A549 (cell line): ENCODE measurements around the gene CMTM5. TPM values are rescaled to one million over a fixed set of nuclear protein-coding genes. Genes with fewer than 3 reads are reported as not detected.
"Not testable (repeated sequence)": the region's sequence is repeated elsewhere in the genome, so short reads cannot be mapped to it uniquely, and the experiment has no call there.

Experiments used
- ATAC-seq, 2 experiments: fragments of 200-7000 bp in 1 of 2; fragments of >200 bp in 1 of 2; cut with Nextera tagmentation in 1 of 2; cut with Tn5 transposase in 1 of 2; 3 replicates each; pipeline versions ENCODE4 v1.8.0 to v1.9.1; 2018 to 2020; ENCODE audit warnings: mild to moderate bottlenecking in 1 of 2, moderate library complexity in 1 of 2
- CTCF ChIA-PET: fragments of 300-600 bp; sonication (Branson Sonifier 250); formaldehyde crosslinking; extraction: SDS; loops from one replicate; lab custom pipeline; 2021; ENCODE audit warnings: antibody characterized with exemption, inconsistent platforms; lab: Yijun Ruan, JAX
- POLR2A ChIA-PET: fragments of 350-600 bp; formaldehyde crosslinking; extraction: SDS; loops from one replicate; lab custom pipeline; 2021; ENCODE audit warnings: antibody characterized with exemption, inconsistent platforms; lab: Yijun Ruan, JAX
- DNase-seq, 2 experiments: peaks; one replicate each; pipeline versions ENCODE4 v3.0.0 to v3.0.0-alpha.2; 2011 to 2016; ENCODE audit warnings: low read depth in 1 of 2, low spot score in 1 of 2
- FAIRE-seq: peaks from 2 replicates; lab custom pipeline; 2011; peaks lifted over from hg19 to GRCh38; lab: Jason Lieb, UNC
- H3K27ac ChIP-seq, 2 experiments: fragments of >200 bp; sonication (Bioruptor Twin); formaldehyde crosslinking; 3 replicates each; pipeline ENCODE4 v1.5.1; 2016 to 2017
- H3K4me1 ChIP-seq: fragments of >200 bp; sonication (Bioruptor Twin); formaldehyde crosslinking; 3 replicates; pipeline ENCODE4 v1.6.1; 2016
- H3K4me2 ChIP-seq: fragments of >200 bp; sonication (Bioruptor Twin); formaldehyde crosslinking; 3 replicates; pipeline ENCODE4 v1.6.1; 2016
- H3K4me3 ChIP-seq: fragments of >200 bp; sonication (Bioruptor Twin); formaldehyde crosslinking; 3 replicates; pipeline ENCODE4 v1.5.1; 2016
- H3K9me3 ChIP-seq: fragments of >200 bp; sonication (Bioruptor Twin); formaldehyde crosslinking; 3 replicates; pipeline ENCODE4 v1.6.1; 2016
- EHMT2 ChIP-seq: fragments of 200-600 bp; sonication (generic); IDR thresholded peaks from 2 replicates; pipeline ENCODE4 v1.6.1; 2016; ENCODE audit warnings: antibody characterized with exemption, low read depth, mild to moderate bottlenecking, moderate library complexity
- FOSL2 ChIP-seq, 2 experiments: fragments of 450-650 bp in 1 of 2; fragments of >200 bp in 1 of 2; sonication (Bioruptor Twin) in 1 of 2; formaldehyde crosslinking; IDR thresholded peaks; 2 replicates each; pipeline versions ENCODE4 v1.5.0 to v1.6.1; 2016 to 2020; ENCODE audit warnings: mild to moderate bottlenecking in 1 of 2, moderate library complexity in 1 of 2
- HOXA7 ChIP-seq: fragments of 250-450 bp; sonication (Bioruptor Pico); IDR thresholded peaks from 2 replicates; pipeline ENCODE4 v1.5.0; 2020; ENCODE audit warnings: mild to moderate bottlenecking, moderate library complexity
- HOXB13 ChIP-seq: fragments of 250-450 bp; sonication (Bioruptor Pico); IDR thresholded peaks from 2 replicates; pipeline ENCODE4 v1.5.0; 2020; ENCODE audit warnings: low read depth, mild to moderate bottlenecking, moderate library complexity
- JUN ChIP-seq, 2 experiments: fragments of >200 bp; sonication (Bioruptor Twin); formaldehyde crosslinking; IDR thresholded peaks; 2 replicates in 1 of 2; 3 replicates in 1 of 2; pipeline ENCODE4 v1.6.1; 2016 to 2017
- NFE2L2 ChIP-seq: fragments of 150-350 bp; conservative IDR thresholded peaks from 2 replicates; pipeline ENCODE4 v1.6.1; 2014; ENCODE audit warnings: low read length
- RARB ChIP-seq: fragments of 250-450 bp; sonication (Bioruptor Pico); IDR thresholded peaks from 2 replicates; pipeline ENCODE4 v1.8.0; 2021; ENCODE audit warnings: mild to moderate bottlenecking, moderate library complexity
- SMC3 ChIP-seq: fragments of >200 bp; sonication (Bioruptor Twin); formaldehyde crosslinking; IDR thresholded peaks from 3 replicates; pipeline ENCODE4 v1.6.1; 2018; ENCODE audit warnings: inconsistent platforms
- ZFP36 ChIP-seq: fragments of 450-650 bp; IDR thresholded peaks from 2 replicates; pipeline ENCODE4 v1.6.1; 2014; ENCODE audit warnings: borderline replicate concordance; ENCODE audit not compliant: partially characterized antibody
- WGBS: methylation state at CpG from one replicate; pipeline ENCODE4 v1.1.6; 2017; ENCODE audit errors: missing lambda C conversion rate; 5-methylcytosine and 5-hydroxymethylcytosine counted together
- polyA plus RNA-seq, 4 experiments: library from polyadenylated mRNA; depleted of rRNA in 3 of 4; stranded (reverse); fragments of >200 nt; fragmentation: RNase III in 1 of 4; extraction: RNeasy Plus Mini Kit Qiagen cat#74134 plus additional on column Dnase treatment in 1 of 4; gene quantifications; 2 replicates in 3 of 4; 3 replicates in 1 of 4; pipeline ENCODE4 v1.2.3, GENCODE V29; 2011 to 2017
- small RNA-seq, 6 experiments: library from RNA; depleted of rRNA; stranded (forward); fragments of <200 nt; gene quantifications; one replicate each; pipeline ENCODE3, GENCODE V24; 2012
- TF ChIP-seq, protein P1 (sequence below): IDR thresholded peaks from 2 replicates; pipeline ENCODE4 v1.6.1; 2012
- TF ChIP-seq, protein P2 (sequence below): IDR thresholded peaks from 2 replicates; pipeline ENCODE4 v1.6.1; 2012; ENCODE audit warnings: low read depth, borderline replicate concordance

CMTM5 gene
- polyA plus RNA-seq, 2 of the 4 experiments (the other 2 are of a cell fraction): not detected

DNA sequence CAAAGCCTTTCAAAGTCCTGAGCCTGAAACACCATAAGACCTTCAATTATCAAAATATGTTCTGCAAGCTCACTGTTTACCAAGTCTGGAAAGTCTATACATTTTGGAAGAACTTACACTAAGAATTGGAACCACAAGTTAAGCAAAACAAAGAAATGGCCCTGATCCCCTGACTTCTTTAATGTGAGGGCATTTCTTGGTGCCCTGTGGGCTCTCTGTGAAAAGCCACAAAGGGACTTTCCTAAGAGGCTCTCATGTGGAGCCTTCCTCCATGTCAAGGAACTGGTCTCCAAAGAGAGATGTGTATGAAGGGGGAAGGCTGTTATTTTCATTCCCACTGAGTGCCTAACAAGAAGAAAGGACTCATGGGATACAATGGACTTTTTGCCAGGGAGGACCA, 44.7 kb downstream of the CMTM5 start (continued):
- TF ChIP-seq, protein P1, sequence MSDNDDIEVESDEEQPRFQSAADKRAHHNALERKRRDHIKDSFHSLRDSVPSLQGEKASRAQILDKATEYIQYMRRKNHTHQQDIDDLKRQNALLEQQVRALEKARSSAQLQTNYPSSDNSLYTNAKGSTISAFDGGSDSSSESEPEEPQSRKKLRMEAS: no peak

DNA sequence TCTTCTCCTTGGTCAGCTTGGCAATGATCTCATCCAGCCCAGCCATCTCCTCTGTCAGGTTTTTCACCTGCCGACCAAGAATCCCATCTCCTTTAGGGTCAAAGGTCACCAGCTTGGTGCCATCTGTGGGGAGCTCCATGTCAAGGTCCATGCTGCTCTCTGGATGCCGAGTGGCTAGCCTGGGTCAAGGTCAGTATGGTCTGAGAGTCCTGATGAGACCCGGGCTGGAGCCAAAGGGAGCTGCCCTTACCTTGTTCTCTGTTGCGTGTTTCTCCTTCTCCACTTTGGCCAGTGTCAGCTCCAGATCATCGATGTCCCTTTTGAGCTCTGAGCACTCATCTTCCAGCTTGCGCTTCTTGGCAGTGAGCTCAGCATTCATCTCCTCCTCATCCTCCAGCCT, 46.8 kb downstream of the CMTM5 start:
- CTCF ChIA-PET: interaction anchor here (0.9 to 1.1 kb wide), 2 partner anchors 33 to 54 kb away, joined by 3 read pairs; no protein-coding TSS in a partner anchor

DNA sequence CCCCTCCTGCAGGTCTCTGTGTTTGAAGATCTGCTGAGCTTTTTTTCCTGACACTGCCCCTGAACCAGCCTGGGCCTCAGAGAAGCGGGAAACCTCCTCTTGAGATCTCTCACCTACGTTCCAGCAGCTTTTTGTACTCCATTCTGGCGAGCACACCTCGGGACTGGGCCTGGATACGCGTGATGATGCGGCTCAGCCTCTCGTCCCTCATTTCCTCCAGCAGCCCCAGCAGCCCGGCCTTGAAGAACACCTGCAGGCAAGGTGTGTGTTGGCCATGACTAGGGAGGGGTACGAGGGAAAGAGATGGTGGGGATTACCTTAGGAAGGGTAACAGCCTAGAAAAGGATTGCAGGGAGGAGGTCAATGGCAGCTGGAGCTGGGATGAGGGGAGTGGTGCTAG, 48.3 kb downstream of the CMTM5 start:
- no peaks in the 10 kb centered on the region for H3K4me1 ChIP-seq
- ChIA-PET POLR2A (no interaction called here), CTCF (interaction anchor here (2.0 to 2.2 kb wide), 2 partner anchors 42 to 45 kb away, joined by 5 to 9 read pairs; no protein-coding TSS in a partner anchor)
- no peak overlapping the region for H3K27ac ChIP-seq
- 17% methylated on average over 9 of the region's 10 CpGs for WGBS
- no peak for FAIRE-seq
- no peaks in the 10 kb centered on the region for H3K9me3 ChIP-seq
- ATAC-seq: no peak
- TF ChIP-seq FOSL2 (IDR thresholded peaks at IDR 0.05): no peak
- no peak for TF ChIP-seq FOSL2 (CRISPR knock-in tag; IDR thresholded peaks at IDR 0.05)
- TF ChIP-seq SMC3: no peak
- TF ChIP-seq ZFP36: no peak
- no peak for TF ChIP-seq EHMT2
- no peak overlapping the region for H3K4me2 ChIP-seq
- no peak overlapping the region for H3K4me3 ChIP-seq
- DNase-seq: no peak

More for the DNA sequence above, 46.8 kb downstream of the CMTM5 start:
- 52% methylated on average over 6 of the region's 6 CpGs for WGBS
- no peak for FAIRE-seq
- Histone ChIP-seq H3K9me3 (no peaks in the 10 kb centered on the region), H3K27ac (no peak overlapping the region), H3K4me2 (no peak overlapping the region), H3K4me3 (no peak overlapping the region), H3K4me1 (no peaks in the 10 kb centered on the region)
- TF ChIP-seq HOXA7 (no peak), HOXB13 (no peak), EHMT2 (no peak)
- no peak for ATAC-seq
- DNase-seq: no peak
- POLR2A ChIA-PET: no interaction called here

DNA sequence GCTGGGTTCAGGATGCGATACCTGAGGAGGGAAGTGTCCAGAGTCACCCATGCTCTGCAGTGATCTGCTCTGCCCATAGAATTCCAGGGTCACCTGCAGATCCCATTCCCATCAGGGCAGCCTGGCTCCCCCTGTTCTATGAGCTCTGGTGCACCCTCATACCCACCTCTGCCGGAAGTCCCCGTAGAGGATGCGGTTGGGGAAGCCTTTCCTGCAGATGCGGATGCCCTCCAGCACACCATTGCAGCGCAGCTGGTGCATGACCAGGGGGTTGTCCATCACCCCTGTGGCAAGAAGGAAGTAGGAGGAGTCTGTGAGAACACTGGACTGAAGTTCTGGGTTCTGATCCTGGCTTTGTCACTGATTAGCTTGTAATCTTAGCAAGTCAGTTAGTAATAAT, 49.0 kb downstream of the CMTM5 start:
- H3K4me1 ChIP-seq, ATAC-seq, H3K4me3 ChIP-seq, H3K9me3 ChIP-seq, POLR2A ChIA-PET, H3K27ac ChIP-seq, FAIRE-seq, H3K4me2 ChIP-seq, DNase-seq: not testable (repeated sequence)
- WGBS: 68% methylated on average over 6 of the region's 6 CpGs
- CTCF ChIA-PET: interaction anchor here (2.0 to 2.2 kb wide), 2 partner anchors 43 to 46 kb away, joined by 5 to 9 read pairs; no protein-coding TSS in a partner anchor

DNA sequence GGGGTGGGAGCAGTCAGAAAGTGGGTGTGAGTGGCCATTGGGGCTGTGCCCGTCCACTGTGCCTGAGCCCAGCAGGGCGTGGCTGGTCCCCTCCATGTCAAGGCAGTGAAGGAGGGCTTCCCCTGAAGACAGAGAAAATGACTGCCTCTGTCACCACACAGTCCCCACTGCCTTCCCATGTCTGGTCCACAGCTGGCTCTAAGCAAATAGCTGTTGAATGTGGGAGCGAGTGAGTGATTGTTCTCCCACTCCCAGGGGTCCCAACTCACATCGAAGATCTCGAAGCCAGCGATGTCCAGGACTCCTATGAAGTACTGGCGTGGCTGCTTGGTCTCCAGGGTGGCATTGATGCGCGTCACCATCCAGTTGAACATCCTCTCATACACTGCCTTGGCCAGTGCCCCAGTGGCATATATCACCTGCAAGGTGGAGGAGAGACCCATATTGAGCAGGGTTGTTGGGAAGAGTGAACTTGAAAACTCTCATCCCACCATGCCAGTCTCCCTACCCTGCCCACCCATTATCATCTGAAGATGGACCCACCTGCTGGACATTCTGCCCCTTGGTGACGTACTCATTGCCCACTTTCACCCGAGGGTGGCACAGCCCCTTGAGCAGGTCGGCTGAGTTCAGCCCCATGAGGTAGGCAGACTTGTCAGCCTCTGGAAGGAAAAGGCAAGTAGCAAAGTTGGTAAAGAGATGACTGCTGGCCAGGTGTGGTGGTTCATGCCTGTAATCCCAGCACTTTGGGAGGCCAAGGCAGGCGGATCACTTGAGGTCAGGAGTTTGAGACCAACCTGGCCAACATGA, 52.0 kb downstream of the CMTM5 start:
- CTCF ChIA-PET: interaction anchor here (1.2 to 1.5 kb wide), 2 partner anchors 14 to 131 kb away, joined by 3 to 4 read pairs; no protein-coding TSS in a partner anchor

More for the DNA sequence above, 52.0 kb downstream of the CMTM5 start:
- WGBS: 26% methylated on average over 13 of the region's 13 CpGs
- H3K4me1 ChIP-seq: no peaks in the 10 kb centered on the region
- no peak overlapping the region for H3K4me3 ChIP-seq
- TF ChIP-seq, protein P1: no peak
- TF ChIP-seq, protein P2, sequence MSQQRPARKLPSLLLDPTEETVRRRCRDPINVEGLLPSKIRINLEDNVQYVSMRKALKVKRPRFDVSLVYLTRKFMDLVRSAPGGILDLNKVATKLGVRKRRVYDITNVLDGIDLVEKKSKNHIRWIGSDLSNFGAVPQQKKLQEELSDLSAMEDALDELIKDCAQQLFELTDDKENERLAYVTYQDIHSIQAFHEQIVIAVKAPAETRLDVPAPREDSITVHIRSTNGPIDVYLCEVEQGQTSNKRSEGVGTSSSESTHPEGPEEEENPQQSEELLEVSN: no peak
- TF ChIP-seq NFE2L2: no peak
- TF ChIP-seq RARB (CRISPR knock-in tag): no peak
- no peak for TF ChIP-seq JUN (IDR thresholded peaks at IDR 0.05)
- FAIRE-seq (no peak), ATAC-seq (no peak), DNase-seq (no peak)
- POLR2A ChIA-PET: no interaction called here
- H3K27ac ChIP-seq: no peak overlapping the region
- no peak overlapping the region for H3K4me2 ChIP-seq
- H3K9me3 ChIP-seq: no peaks in the 10 kb centered on the region

Small RNA genes lying within 50 kb of the gene (small RNA-seq; reads per million reads assigned to genes)
- gene MIR208A (0 reads per million in 6 experiments), gene MIR208B (0 reads per million in 6 experiments)

Other genes with a start within 250 kb of the CMTM5 start
- gene SLC7A8, start 193.4 kb upstream of the CMTM5 start, polyA plus RNA-seq (2011; rRNA removed): 0.28 and 0.45 TPM in 2 replicates
- 0.35 to 0.49 TPM (median 0.39 TPM) in 3 replicates for gene SLC7A8, start 193.4 kb upstream of the CMTM5 start, polyA plus RNA-seq (2017; fragmentation: RNase III; extraction: RNeasy Plus Mini Kit Qiagen cat#74134 plus additional on column Dnase treatment)
- not detected in 2 replicates for gene RNF212B, start 139.1 kb upstream of the CMTM5 start, polyA plus RNA-seq (2011; rRNA removed)
- gene RNF212B, start 139.1 kb upstream of the CMTM5 start, polyA plus RNA-seq (2017; fragmentation: RNase III; extraction: RNeasy Plus Mini Kit Qiagen cat#74134 plus additional on column Dnase treatment): not detected in 3 replicates
- 9.2 and 11.7 TPM in 2 replicates for gene HOMEZ, start 90.9 kb upstream of the CMTM5 start, polyA plus RNA-seq (2011; rRNA removed)
- gene HOMEZ, start 90.9 kb upstream of the CMTM5 start, polyA plus RNA-seq (2017; fragmentation: RNase III; extraction: RNeasy Plus Mini Kit Qiagen cat#74134 plus additional on column Dnase treatment): 7.7 to 8.8 TPM (median 8.4 TPM) in 3 replicates
- 11.1 and 12.4 TPM in 2 replicates for gene PPP1R3E, start 74.2 kb upstream of the CMTM5 start, polyA plus RNA-seq (2011; rRNA removed)
- 5.3 to 7.5 TPM (median 6.8 TPM) in 3 replicates for gene PPP1R3E, start 74.2 kb upstream of the CMTM5 start, polyA plus RNA-seq (2017; fragmentation: RNase III; extraction: RNeasy Plus Mini Kit Qiagen cat#74134 plus additional on column Dnase treatment)
- gene BCL2L2, start 70.2 kb upstream of the CMTM5 start, polyA plus RNA-seq (2011; rRNA removed): 17.8 and 20.8 TPM in 2 replicates
- 24.7 to 25.4 TPM (median 25.2 TPM) in 3 replicates for gene BCL2L2, start 70.2 kb upstream of the CMTM5 start, polyA plus RNA-seq (2017; fragmentation: RNase III; extraction: RNeasy Plus Mini Kit Qiagen cat#74134 plus additional on column Dnase treatment)
- gene PABPN1, start 55.6 kb upstream of the CMTM5 start, polyA plus RNA-seq (2011; rRNA removed): 197 and 234 TPM in 2 replicates
- 148 to 158 TPM (median 157 TPM) in 3 replicates for gene PABPN1, start 55.6 kb upstream of the CMTM5 start, polyA plus RNA-seq (2017; fragmentation: RNase III; extraction: RNeasy Plus Mini Kit Qiagen cat#74134 plus additional on column Dnase treatment)
- gene SLC22A17, start 24.2 kb upstream of the CMTM5 start, polyA plus RNA-seq (2011; rRNA removed): 3.5 and 4.6 TPM in 2 replicates
- 6.3 to 9.6 TPM (median 8.4 TPM) in 3 replicates for gene SLC22A17, start 24.2 kb upstream of the CMTM5 start, polyA plus RNA-seq (2017; fragmentation: RNase III; extraction: RNeasy Plus Mini Kit Qiagen cat#74134 plus additional on column Dnase treatment)
- not detected in 2 replicates for gene EFS, start 11.9 kb upstream of the CMTM5 start, polyA plus RNA-seq (2011; rRNA removed)
- gene EFS, start 11.9 kb upstream of the CMTM5 start, polyA plus RNA-seq (2017; fragmentation: RNase III; extraction: RNeasy Plus Mini Kit Qiagen cat#74134 plus additional on column Dnase treatment): not detected in 3 replicates
- gene IL25, start 4.2 kb upstream of the CMTM5 start, polyA plus RNA-seq (2011; rRNA removed): not detected in 2 replicates
- gene IL25, start 4.2 kb upstream of the CMTM5 start, polyA plus RNA-seq (2017; fragmentation: RNase III; extraction: RNeasy Plus Mini Kit Qiagen cat#74134 plus additional on column Dnase treatment): not detected in 3 replicates
- gene MYH6, start 31.2 kb downstream of the CMTM5 start, polyA plus RNA-seq (2011; rRNA removed): not detected in 2 replicates
- gene MYH6, start 31.2 kb downstream of the CMTM5 start, polyA plus RNA-seq (2017; fragmentation: RNase III; extraction: RNeasy Plus Mini Kit Qiagen cat#74134 plus additional on column Dnase treatment): not detected in 3 replicates
- not detected in 2 replicates for gene MYH7, start 58.6 kb downstream of the CMTM5 start, polyA plus RNA-seq (2011; rRNA removed)
- not detected in 3 replicates for gene MYH7, start 58.6 kb downstream of the CMTM5 start, polyA plus RNA-seq (2017; fragmentation: RNase III; extraction: RNeasy Plus Mini Kit Qiagen cat#74134 plus additional on column Dnase treatment)
- 99.5 and 108 TPM in 2 replicates for gene NGDN, start 92.7 kb downstream of the CMTM5 start, polyA plus RNA-seq (2011; rRNA removed)
- 62.9 to 68.3 TPM (median 63.5 TPM) in 3 replicates for gene NGDN, start 92.7 kb downstream of the CMTM5 start, polyA plus RNA-seq (2017; fragmentation: RNase III; extraction: RNeasy Plus Mini Kit Qiagen cat#74134 plus additional on column Dnase treatment)
- gene ZFHX2, start 174.7 kb downstream of the CMTM5 start, polyA plus RNA-seq (2011; rRNA removed): 0.34 and 0.66 TPM in 2 replicates
- gene ZFHX2, start 174.7 kb downstream of the CMTM5 start, polyA plus RNA-seq (2017; fragmentation: RNase III; extraction: RNeasy Plus Mini Kit Qiagen cat#74134 plus additional on column Dnase treatment): 0.88 to 1.3 TPM (median 1.1 TPM) in 3 replicates
- gene THTPA, start 179.2 kb downstream of the CMTM5 start, polyA plus RNA-seq (2011; rRNA removed): 8.1 and 15.3 TPM in 2 replicates
- 21.0 to 24.0 TPM (median 23.9 TPM) in 3 replicates for gene THTPA, start 179.2 kb downstream of the CMTM5 start, polyA plus RNA-seq (2017; fragmentation: RNase III; extraction: RNeasy Plus Mini Kit Qiagen cat#74134 plus additional on column Dnase treatment)
- 83.7 and 122 TPM in 2 replicates for gene AP1G2, start 190.7 kb downstream of the CMTM5 start, polyA plus RNA-seq (2011; rRNA removed)
- 60.3 to 83.9 TPM (median 80.6 TPM) in 3 replicates for gene AP1G2, start 190.7 kb downstream of the CMTM5 start, polyA plus RNA-seq (2017; fragmentation: RNase III; extraction: RNeasy Plus Mini Kit Qiagen cat#74134 plus additional on column Dnase treatment)
- 0.03 and 0.05 TPM in 2 replicates for gene JPH4, start 201.7 kb downstream of the CMTM5 start, polyA plus RNA-seq (2011; rRNA removed)
- 0.03 TPM in 1 of 3 replicates, not detected in the others for gene JPH4, start 201.7 kb downstream of the CMTM5 start, polyA plus RNA-seq (2017; fragmentation: RNase III; extraction: RNeasy Plus Mini Kit Qiagen cat#74134 plus additional on column Dnase treatment)